Smooth muscle cell (in vitro differentiated cells): ENCODE measurements around the gene MTCP1. TPM values are rescaled to one million over a fixed set of nuclear protein-coding genes. Genes with fewer than 3 reads are reported as not detected.
A peak's percentile ranks its signal among the peaks of the same experiment; 100 is the strongest.

ENCODE experiments used
- DNase-seq: peaks from one replicate; lab custom pipeline; 2025; ENCODE audit not compliant: unreplicated experiment; lab: John Stamatoyannopoulos, UW
- H2AFZ ChIP-seq: fragments of 200-600 bp; sonication (generic); 2 replicates; pipeline ENCODE4 v1.6.0; 2016; ENCODE audit warnings: antibody characterized with exemption, low read depth, mild to moderate bottlenecking
- H3F3A ChIP-seq: fragments of 200-600 bp; sonication (generic); 2 replicates; pipeline ENCODE4 v1.6.0; 2017; ENCODE audit warnings: antibody characterized with exemption, low read depth
- H3K27ac ChIP-seq: fragments of 200-600 bp; sonication (generic); 2 replicates; pipeline ENCODE4 v1.5.1; 2016; ENCODE audit warnings: low read depth, mild to moderate bottlenecking
- H3K27me3 ChIP-seq: fragments of 200-600 bp; sonication (generic); 2 replicates; pipeline ENCODE4 v1.6.1; 2016; ENCODE audit warnings: low read depth, mild to moderate bottlenecking
- H3K36me3 ChIP-seq: fragments of 200-600 bp; sonication (generic); 2 replicates; pipeline ENCODE4 v1.5.1; 2016; ENCODE audit warnings: low read depth
- H3K4me1 ChIP-seq: fragments of 200-600 bp; sonication (generic); 2 replicates; pipeline ENCODE4 v1.5.1; 2016; ENCODE audit warnings: low read depth
- H3K4me2 ChIP-seq: fragments of 200-600 bp; sonication (generic); 2 replicates; pipeline ENCODE4 v1.6.0; 2016; ENCODE audit warnings: mild to moderate bottlenecking
- H3K4me3 ChIP-seq: fragments of 200-600 bp; sonication (generic); 2 replicates; pipeline ENCODE4 v1.5.1; 2016; ENCODE audit warnings: mild to moderate bottlenecking
- H3K79me2 ChIP-seq: fragments of 200-600 bp; sonication (generic); 2 replicates; pipeline ENCODE4 v1.6.0; 2016; ENCODE audit warnings: low read depth, mild to moderate bottlenecking
- H3K9ac ChIP-seq: fragments of 200-600 bp; sonication (generic); 2 replicates; pipeline ENCODE4 v1.6.0; 2016; ENCODE audit warnings: low read depth
- H3K9me3 ChIP-seq: fragments of 200-600 bp; sonication (generic); replicated peaks from 2 replicates; pipeline ENCODE4 v1.5.1; 2016; ENCODE audit warnings: low read depth
- H4K20me1 ChIP-seq: fragments of 200-600 bp; sonication (generic); 2 replicates; pipeline ENCODE4 v1.6.0; 2016; ENCODE audit warnings: low read depth
- WGBS: methylation state at CpG from one replicate; pipeline ENCODE4 v1.1.7; 2016; ENCODE audit warnings: low lambda C conversion rate; 5-methylcytosine and 5-hydroxymethylcytosine counted together
- polyA plus RNA-seq: library from polyadenylated mRNA; unstranded; fragments of >200 nt; fragmentation: Nextera tagmentation; extraction: Ambion mirVana; gene quantifications from 2 replicates; pipeline ENCODE4 v1.2.1, GENCODE V29; 2016
- total RNA-seq: library from RNA; depleted of rRNA; stranded (reverse); fragments of >200 nt; gene quantifications from 2 replicates; pipeline ENCODE4 v1.2.3, GENCODE V29; 2014
- TF ChIP-seq, protein P1 (sequence below): fragments of 200-600 bp; sonication (generic); IDR thresholded peaks from 2 replicates; pipeline ENCODE4 v1.5.1; 2017; ENCODE audit warnings: borderline replicate concordance, mild to moderate bottlenecking, antibody characterized with exemption; ENCODE audit not compliant: insufficient read depth, poor library complexity, severe bottlenecking

Gene MTCP1
- total and polyA plus RNA-seq, 2 experiments from 2014 or later: 0.40 to 20.2 TPM

DNA sequence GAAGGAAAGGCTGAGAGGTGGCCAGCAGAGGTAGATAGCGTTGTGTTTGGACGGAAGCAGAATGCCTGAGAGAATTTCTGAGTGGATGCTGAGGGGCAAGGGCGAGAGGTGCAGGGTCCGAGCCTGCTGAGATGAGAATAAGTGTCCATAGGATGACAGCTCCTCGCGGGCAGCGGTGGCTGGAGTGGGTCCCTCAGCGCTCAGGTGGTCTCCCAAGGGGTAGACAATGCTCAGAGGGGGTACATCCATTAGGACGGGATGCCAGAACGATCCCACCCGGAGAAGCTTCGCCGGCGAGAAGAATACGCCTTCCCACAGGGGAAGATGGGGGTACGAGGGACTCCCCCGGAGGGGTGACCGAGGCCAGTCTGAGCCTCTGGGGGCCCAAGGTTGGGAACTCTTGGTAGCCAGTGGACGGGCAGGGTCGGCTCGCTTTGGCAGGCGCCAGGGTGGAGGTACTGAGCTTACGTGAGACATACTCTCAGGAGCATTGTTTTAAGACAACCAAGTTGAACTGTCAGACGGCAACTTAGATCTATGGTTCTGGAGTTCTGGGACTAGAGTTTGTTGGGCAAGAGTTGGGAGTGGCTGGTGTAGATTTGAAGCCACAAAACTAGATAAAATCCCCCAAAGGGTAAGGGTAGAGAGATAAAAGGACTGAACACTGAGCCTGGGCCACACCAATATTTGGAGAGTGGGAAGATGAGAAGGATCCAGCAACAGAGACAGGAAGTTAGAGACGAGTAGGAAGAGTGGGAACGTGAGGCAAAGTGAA lies 16.2 kb upstream of the MTCP1 start:
- no peak overlapping the region for H2AFZ ChIP-seq
- no peak overlapping the region for H3K4me2 ChIP-seq
- TF ChIP-seq, protein P1, sequence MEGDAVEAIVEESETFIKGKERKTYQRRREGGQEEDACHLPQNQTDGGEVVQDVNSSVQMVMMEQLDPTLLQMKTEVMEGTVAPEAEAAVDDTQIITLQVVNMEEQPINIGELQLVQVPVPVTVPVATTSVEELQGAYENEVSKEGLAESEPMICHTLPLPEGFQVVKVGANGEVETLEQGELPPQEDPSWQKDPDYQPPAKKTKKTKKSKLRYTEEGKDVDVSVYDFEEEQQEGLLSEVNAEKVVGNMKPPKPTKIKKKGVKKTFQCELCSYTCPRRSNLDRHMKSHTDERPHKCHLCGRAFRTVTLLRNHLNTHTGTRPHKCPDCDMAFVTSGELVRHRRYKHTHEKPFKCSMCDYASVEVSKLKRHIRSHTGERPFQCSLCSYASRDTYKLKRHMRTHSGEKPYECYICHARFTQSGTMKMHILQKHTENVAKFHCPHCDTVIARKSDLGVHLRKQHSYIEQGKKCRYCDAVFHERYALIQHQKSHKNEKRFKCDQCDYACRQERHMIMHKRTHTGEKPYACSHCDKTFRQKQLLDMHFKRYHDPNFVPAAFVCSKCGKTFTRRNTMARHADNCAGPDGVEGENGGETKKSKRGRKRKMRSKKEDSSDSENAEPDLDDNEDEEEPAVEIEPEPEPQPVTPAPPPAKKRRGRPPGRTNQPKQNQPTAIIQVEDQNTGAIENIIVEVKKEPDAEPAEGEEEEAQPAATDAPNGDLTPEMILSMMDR: no peak
- no peaks in the 10 kb centered on the region for H4K20me1 ChIP-seq
- H3K9me3 ChIP-seq: no peaks in the 10 kb centered on the region
- no peaks in the 10 kb centered on the region for H3K4me1 ChIP-seq
- DNase-seq: no peak
- no peaks in the 10 kb centered on the region for H3K36me3 ChIP-seq
- WGBS: 89% methylated on average over 25 of the region's 26 CpGs
- no peaks in the 10 kb centered on the region for H3K79me2 ChIP-seq
- no peaks in the 10 kb centered on the region for H3F3A ChIP-seq
- no peak overlapping the region for H3K9ac ChIP-seq
- no peak overlapping the region for H3K4me3 ChIP-seq
- no peak overlapping the region for H3K27ac ChIP-seq
- H3K27me3 ChIP-seq: no peaks in the 10 kb centered on the region

DNA sequence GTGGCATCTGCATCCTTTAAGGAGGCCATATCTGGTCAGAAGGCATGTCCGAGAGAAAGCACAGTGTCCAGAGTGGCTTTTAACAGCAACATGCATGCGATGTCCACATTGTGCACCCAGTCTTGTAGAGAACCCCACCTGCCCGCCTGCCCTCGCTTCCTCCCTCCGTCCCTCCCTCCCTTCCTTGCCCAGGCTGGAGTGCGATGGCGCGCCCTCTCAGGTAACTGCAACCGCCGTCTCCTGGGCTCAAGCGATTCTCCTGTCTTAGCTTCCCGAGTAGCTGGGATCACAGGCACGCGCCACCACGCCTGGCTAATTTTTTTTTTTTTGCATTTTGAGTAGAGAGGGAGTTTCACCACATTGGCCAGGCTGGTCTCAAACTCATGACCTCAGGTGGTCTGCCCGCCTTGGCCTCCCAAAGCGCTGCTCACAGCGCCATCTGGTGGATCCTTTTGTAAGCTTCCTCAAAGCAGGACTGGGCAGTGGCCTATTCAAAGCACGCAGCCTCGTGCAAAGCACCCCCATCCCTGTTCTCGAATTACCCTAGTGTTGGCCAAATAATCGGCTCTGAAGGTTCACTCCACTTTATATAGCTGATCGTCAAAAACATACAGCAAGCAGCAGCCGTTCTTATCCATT lies 15.4 kb upstream of the MTCP1 start:
- H3K9me3 ChIP-seq: no peaks in the 10 kb centered on the region
- no peak for DNase-seq
- H4K20me1 ChIP-seq: no peaks in the 10 kb centered on the region
- no peaks in the 10 kb centered on the region for H3K36me3 ChIP-seq
- H3K4me3 ChIP-seq: no peak overlapping the region
- TF ChIP-seq, protein P1: peak; percentile 37
- H3K9ac ChIP-seq: no peak overlapping the region
- no peaks in the 10 kb centered on the region for H3K27me3 ChIP-seq
- H3K4me1 ChIP-seq: no peaks in the 10 kb centered on the region
- no peaks in the 10 kb centered on the region for H3K79me2 ChIP-seq
- WGBS: 77% methylated on average over 18 of the region's 24 CpGs
- no peak overlapping the region for H3K4me2 ChIP-seq
- H2AFZ ChIP-seq: no peak overlapping the region
- no peak overlapping the region for H3K27ac ChIP-seq
- no peaks in the 10 kb centered on the region for H3F3A ChIP-seq

DNA sequence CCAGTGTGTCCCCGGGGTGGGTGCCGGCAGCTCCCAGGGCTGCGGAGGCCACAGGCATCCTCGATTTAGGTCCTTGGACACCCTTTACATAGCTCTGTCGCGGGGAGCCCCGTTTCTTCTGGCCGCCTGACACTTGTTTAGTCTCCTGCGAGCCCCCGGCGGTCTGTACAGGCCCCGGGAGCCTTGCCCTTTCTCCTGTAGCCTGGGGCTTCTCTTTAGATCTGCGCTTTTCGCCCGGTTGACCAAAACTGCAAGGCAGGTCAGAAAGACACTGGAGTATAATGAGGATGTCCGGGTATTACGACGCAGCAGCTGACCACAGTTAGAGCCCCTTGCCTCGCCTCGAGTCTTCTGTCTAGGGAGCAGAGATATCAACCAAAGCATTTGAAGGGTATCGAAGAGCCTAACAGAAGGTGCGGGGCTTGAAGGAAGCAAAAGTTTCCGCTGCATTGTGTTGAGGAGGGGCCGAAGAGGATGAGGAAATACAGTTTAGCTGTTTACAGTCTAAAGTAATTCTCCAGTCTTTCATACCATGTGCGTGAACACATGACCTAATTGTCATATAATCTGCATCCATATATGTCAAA lies 851 bp upstream of the MTCP1 start:
- peak overlapping the region; percentile 78 for H2AFZ ChIP-seq
- peak overlapping the region; percentile 17 for H3K27ac ChIP-seq
- no peaks in the 10 kb centered on the region for H3K36me3 ChIP-seq
- peaks cover 10% of the 10 kb centered on the region for H3K79me2 ChIP-seq
- 49% methylated on average over 25 of the region's 25 CpGs for WGBS
- H3K9me3 ChIP-seq: no peaks in the 10 kb centered on the region
- peak overlapping the region; percentile 68 for H3K4me3 ChIP-seq
- no peaks in the 10 kb centered on the region for H4K20me1 ChIP-seq
- no peaks in the 10 kb centered on the region for H3K27me3 ChIP-seq
- peak overlapping the region; percentile 80 for H3K4me2 ChIP-seq
- TF ChIP-seq, protein P1: no peak
- no peaks in the 10 kb centered on the region for H3F3A ChIP-seq
- DNase-seq: no peak
- H3K9ac ChIP-seq: no peak overlapping the region
- no peaks in the 10 kb centered on the region for H3K4me1 ChIP-seq
